Esophagus squamous epithelium (tissue), 4 donors: ENCODE results near the gene STX5.

Experiments used
- CTCF ChIP-seq, 6 experiments: fragments of 450-650 bp in 4 of 6; fragments of 200-600 bp in 2 of 6; sonication (generic) in 2 of 6; IDR thresholded peaks; one replicate each; pipeline ENCODE4 v1.5.1; 2016 to 2019; ENCODE audit warnings: antibody characterized with exemption in 6 of 6, mild to moderate bottlenecking in 4 of 6, moderate library complexity in 4 of 6
- POLR2A ChIP-seq, 4 donors: fragments of 450-650 bp; IDR thresholded peaks; one replicate each; pipeline ENCODE4 v1.6.1; 2017; ENCODE audit warnings: antibody characterized with exemption in 4 of 4, mild to moderate bottlenecking in 4 of 4, moderate library complexity in 3 of 4

GRCh38 chr11:62880231-62880802, 48.5 kb upstream of the STX5 start:
- no peak for TF ChIP-seq CTCF (IDR thresholded peaks at IDR 0.05)
- TF ChIP-seq POLR2A (IDR thresholded peaks at IDR 0.05), result no peak
